IPS DF 6.9 (cell line): ENCODE data around the gene MCHR1.
A peak's percentile ranks its signal among the peaks of the same experiment; 100 is the strongest.

Experiments used
- DNase-seq: peaks from one replicate; pipeline ENCODE4 v3.0.0-alpha.2; 2013; ENCODE audit warnings: low read depth, low spot score
- H3K27ac ChIP-seq: one replicate; pipeline ENCODE4 v1.5.1; 2013; ENCODE audit warnings: low read length, control low read depth
- H3K27me3 ChIP-seq: 2 replicates; pipeline ENCODE4 v1.6.1; 2013; ENCODE audit warnings: mild to moderate bottlenecking, low read length; ENCODE audit not compliant: control insufficient read depth, insufficient read depth
- H3K36me3 ChIP-seq: 2 replicates; pipeline ENCODE4 v1.6.1; 2013; ENCODE audit warnings: low read length; ENCODE audit not compliant: control insufficient read depth, insufficient read depth
- H3K4me1 ChIP-seq: 2 replicates; pipeline ENCODE4 v1.6.1; 2013; ENCODE audit warnings: low read length; ENCODE audit not compliant: control insufficient read depth, insufficient read depth
- H3K4me3 ChIP-seq: 2 replicates; pipeline ENCODE4 v1.5.1; 2013; ENCODE audit warnings: mild to moderate bottlenecking, low read length
- H3K9me3 ChIP-seq: 2 replicates; pipeline ENCODE4 v1.6.1; 2013; ENCODE audit warnings: low read length, inconsistent platforms; ENCODE audit not compliant: control insufficient read depth, insufficient read depth
- WGBS: extraction: QIAGEN DNeasy Blood & Tissue Kit; methylation state at CpG from one replicate; pipeline ENCODE4 v1.1.7; 2013; ENCODE audit warnings: mixed read lengths, missing lambda C conversion rate; ENCODE audit not compliant: insufficient read length, insufficient coverage; 5-methylcytosine and 5-hydroxymethylcytosine counted together

The MCHR1 gene

DNA sequence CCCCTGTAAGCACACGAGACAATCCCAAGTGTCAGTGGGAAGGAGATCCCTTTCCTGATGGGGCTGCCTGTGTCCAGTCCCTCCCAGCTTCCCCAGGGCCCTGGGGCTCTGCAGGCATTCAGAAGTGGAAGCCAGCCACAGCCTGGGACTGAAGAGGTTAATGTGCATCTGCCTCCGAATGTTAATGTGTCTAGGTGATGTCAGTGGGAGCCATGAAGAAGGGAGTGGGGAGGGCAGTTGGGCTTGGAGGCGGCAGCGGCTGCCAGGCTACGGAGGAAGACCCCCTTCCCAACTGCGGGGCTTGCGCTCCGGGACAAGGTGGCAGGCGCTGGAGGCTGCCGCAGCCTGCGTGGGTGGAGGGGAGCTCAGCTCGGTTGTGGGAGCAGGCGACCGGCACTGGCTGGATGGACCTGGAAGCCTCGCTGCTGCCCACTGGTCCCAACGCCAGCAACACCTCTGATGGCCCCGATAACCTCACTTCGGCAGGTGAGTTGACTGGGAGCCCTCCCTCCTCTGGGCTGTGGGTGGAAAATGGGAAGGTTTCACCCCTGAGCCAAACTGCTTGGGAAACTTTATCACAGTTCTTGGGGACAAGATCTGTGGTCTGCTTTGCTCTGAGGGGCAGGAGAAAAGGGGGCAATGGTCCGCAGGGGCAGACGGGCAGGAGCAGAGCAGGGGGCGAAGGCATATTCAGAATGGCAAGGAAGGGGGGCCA lies at the start of gene MCHR1:
MCHR1 (plus strand) TSS at position 236 of the 715 bp plus-strand sequence; CDS start at position 405, 169 bp downstream.
- no peaks in the 10 kb centered on the region for H3K9me3 ChIP-seq
- WGBS, result no CpG with 5 or more reads among the region's 21 CpGs

GRCh38 chr22:40631925-40632324 lies 47.4 kb upstream of the MCHR1 start:
- no CpG with 5 or more reads among the region's 2 CpGs for WGBS
- Histone ChIP-seq H3K27me3 (no peaks in the 10 kb centered on the region), H3K9me3 (no peaks in the 10 kb centered on the region), H3K4me3 (no peak overlapping the region), H3K27ac (no peak overlapping the region), H3K4me1 (no peaks in the 10 kb centered on the region; the same call in 1 of the 2 replicates), H3K36me3 (no peaks in the 10 kb centered on the region)
- DNase-seq, result no peak

More for the DNA sequence above, at the start of gene MCHR1:
- Histone ChIP-seq H3K4me1 (peaks cover 7% of the 10 kb centered on the region), H3K27me3 (no peaks in the 10 kb centered on the region), H3K36me3 (no peaks in the 10 kb centered on the region), H3K4me3 (no peak within 1 kb of the TSS), H3K27ac (no peak within 1 kb of the TSS)
- no peak for DNase-seq

DNA sequence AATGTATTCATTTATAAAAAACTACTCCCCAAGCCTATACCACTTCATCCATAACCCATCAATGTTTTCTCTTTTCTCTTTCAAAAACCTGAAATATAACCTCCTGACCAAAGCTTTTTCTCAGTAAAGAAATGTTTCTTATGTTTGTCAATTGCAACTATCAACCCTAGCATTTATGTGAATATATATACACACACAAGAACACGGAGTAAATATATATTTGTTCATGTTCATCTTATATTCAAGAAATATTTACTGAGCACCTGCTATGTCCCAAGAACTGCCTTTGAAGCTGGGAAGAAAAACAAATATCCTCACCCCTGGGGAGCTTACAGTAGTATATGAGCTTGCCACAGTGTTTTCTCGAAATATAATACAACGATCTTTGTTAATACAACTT lies 46.2 kb upstream of the MCHR1 start:
- Histone ChIP-seq H3K9me3 (no peaks in the 10 kb centered on the region), H3K4me1 (no peaks in the 10 kb centered on the region; the same call in 1 of the 2 replicates), H3K27me3 (no peaks in the 10 kb centered on the region), H3K36me3 (no peaks in the 10 kb centered on the region), H3K27ac (no peak overlapping the region), H3K4me3 (no peak overlapping the region)
- 100% methylated on average over 2 of the region's 3 CpGs for WGBS
- no peak for DNase-seq

- no CpG with 5 or more reads among the region's 11 CpGs for WGBS
- Histone ChIP-seq H3K4me3 (no peak overlapping the region), H3K27me3 (no peaks in the 10 kb centered on the region), H3K9me3 (no peaks in the 10 kb centered on the region), H3K36me3 (no peaks in the 10 kb centered on the region), H3K27ac (no peak overlapping the region), H3K4me1 (no peaks in the 10 kb centered on the region; the same call in 1 of the 2 replicates)
- no peak for DNase-seq
These were observed 45.0 kb upstream of the MCHR1 start for GRCh38 chr22:40634119-40634903.

DNA sequence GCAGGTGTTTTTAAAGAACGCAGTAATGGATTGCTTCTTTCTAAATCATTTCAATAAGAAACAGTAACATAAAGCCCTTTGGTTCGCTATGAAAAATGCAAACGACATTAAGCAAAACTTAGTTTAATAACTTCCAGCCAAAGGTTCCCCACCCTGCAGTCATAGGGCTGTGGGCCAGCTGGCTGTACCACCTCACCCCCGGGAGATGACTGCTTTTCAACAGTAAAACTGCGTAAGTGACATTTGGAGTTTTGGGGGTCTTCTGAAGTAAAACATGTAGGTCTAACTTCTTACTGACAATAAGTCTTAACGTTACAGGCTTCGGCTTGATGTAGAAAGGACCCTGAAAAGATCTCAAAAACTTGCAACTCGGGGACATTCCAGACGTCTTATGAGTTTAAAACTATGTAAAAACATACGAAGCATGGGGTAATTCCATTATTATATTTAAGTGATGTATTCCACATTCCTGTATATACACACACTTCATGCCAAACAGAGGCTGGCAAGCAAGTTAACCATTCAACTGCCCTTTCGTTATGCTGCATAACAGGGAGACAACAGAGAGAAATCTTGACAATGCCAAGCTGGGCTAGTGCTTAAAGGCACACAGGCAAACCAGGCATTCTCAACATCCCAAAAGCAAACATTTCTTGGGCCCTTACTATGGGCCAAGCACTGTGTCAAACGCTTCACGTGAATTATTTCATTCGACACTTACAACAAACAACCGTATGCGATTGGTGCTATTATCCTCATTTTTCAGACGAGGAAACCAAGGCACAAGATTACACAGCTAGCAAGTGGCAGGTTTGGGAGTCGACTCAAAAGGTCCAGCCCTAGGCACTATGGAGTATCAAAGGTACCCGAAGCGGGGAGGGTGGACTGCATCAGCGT lies 44.0 kb upstream of the MCHR1 start:
- no peak for DNase-seq
- peak overlapping the region; percentile 99; the same call in 1 of the 2 replicates for H3K4me3 ChIP-seq
- no peaks in the 10 kb centered on the region; the same call in 1 of the 2 replicates for H3K4me1 ChIP-seq
- H3K36me3 ChIP-seq, result no peaks in the 10 kb centered on the region
- H3K27ac ChIP-seq, result no peak overlapping the region
- no peaks in the 10 kb centered on the region for H3K9me3 ChIP-seq
- no peaks in the 10 kb centered on the region for H3K27me3 ChIP-seq
- WGBS, result no CpG with 5 or more reads among the region's 21 CpGs

DNA sequence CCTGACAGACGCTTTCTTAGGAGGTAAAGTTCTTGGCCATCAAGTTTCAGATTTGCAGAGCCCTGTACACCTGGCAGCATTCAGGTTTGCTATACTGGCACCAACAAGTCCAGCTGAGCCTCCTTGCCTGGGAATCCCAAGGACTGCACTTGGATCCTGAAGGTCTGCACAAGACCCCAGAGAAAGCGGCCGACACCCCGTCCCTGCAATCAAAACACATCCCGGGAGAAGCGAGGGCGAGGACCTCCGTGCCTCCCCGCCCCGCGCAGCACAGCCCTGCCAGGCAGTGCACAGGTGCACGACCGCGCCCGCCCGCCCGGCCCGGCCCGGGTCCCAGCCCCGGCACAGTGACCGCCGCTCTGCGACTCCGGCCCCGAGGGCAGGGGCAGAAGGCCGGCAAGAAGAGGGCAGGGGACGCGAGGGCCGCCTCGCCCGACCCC lies 43.3 kb upstream of the MCHR1 start:
- H3K9me3 ChIP-seq, result no peaks in the 10 kb centered on the region
- no peaks in the 10 kb centered on the region for H3K36me3 ChIP-seq
- H3K4me1 ChIP-seq, result no peaks in the 10 kb centered on the region; the same call in 1 of the 2 replicates
- no peak for DNase-seq
- H3K27ac ChIP-seq, result no peak overlapping the region
- no CpG with 5 or more reads among the region's 31 CpGs for WGBS
- peak overlapping the region; percentile 99 for H3K4me3 ChIP-seq
- H3K27me3 ChIP-seq, result no peaks in the 10 kb centered on the region

DNA sequence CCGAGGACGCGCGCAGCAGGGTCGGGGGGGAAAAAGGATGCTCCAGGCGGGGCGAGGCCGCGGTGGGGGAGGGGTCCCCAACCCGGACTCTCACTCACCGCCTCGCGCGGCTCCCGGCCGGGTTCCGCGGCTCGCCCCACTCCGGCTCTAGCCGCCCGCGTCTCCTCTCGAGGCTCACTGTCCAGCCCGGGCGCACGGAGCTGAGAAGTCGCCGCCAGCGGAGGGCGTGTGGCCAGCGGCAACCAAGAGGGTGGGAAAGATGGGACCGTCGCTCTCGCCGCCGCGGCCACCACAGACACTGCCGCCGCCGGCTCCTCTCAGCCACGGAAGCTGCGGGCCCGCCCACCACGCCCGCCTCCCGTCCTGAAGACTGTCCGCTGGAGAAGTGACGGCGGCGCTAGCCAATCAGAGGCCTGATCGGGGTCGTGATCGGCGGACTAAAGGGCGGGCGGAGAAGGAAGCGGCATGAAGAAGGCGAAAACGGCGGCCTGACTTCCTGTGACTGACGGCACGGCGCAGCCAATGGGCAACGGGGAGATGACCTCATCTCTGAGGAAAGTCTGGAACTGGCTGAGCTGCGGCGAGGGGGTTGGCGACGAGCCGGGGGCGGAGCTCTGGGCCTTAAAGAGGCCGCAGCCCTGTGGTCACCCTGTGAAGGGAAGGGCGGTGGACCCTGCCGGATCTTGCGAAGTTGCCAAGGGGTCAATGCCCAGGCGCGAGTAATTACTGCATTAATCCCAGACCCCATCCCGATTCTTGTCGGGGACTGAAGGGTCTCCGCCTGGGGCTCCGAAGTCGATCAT lies 42.7 kb upstream of the MCHR1 start, which contains the start of gene MRTFA:
MRTFA (minus strand) TSS at position 340 of the 803 bp plus-strand sequence.
- no CpG with 5 or more reads among the region's 82 CpGs for WGBS
- Histone ChIP-seq H3K27ac (no peak within 1 kb of the TSS), H3K27me3 (no peaks in the 10 kb centered on the region), H3K4me1 (no peaks in the 10 kb centered on the region; the same call in 1 of the 2 replicates), H3K9me3 (no peaks in the 10 kb centered on the region), H3K4me3 (peak within 1 kb of the TSS; percentile 99), H3K36me3 (no peaks in the 10 kb centered on the region)
- DNase-seq, result peak; percentile 99

DNA sequence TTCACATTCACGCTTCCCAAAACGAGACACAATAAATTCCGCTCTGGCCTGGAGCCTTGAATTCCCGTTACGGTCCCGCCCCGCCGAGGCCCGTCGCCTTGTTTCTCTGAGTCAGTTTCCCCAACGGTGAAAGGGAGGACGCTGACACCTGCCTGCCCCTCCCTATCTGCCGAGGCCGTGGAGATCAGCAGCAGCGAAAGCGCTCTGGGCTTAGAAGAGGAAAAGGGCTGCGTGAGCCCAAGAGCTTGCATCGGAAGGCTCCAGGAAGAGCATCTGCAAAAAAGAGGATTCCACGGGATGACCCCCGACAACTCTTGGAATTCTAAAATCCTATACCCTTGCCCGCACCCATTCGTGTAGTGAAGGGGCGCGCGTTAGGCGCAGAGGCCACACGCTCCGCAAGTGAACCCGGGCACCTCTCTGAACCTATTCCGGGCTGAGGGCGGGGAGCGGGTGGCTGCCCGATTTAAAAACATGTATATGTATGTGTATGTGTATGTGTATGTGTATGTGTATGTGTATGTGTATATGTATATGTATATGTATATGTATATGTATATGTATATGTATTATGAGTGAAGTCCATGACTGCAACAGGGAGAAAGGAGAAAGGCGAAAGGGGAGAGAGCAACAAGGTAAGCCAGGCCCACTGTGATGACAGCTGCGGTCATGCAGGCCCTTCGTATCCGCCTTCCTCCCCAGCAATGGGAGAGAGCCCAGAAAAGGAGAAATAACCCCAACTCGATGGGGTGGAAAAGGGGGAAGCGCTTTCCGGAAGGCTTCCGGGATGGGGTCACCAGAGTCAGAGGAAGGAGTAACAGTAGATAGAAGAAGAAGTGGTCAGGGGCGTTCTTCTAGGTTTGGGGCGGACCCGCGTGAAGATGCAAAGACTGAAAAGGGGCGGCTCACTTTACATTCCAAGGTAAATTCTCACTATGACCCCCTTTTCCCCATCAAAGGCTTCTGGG lies 41.8 kb upstream of the MCHR1 start:
- no peaks in the 10 kb centered on the region for H3K36me3 ChIP-seq
- no peaks in the 10 kb centered on the region for H3K9me3 ChIP-seq
- no peaks in the 10 kb centered on the region for H3K27me3 ChIP-seq
- no peak for DNase-seq
- no peaks in the 10 kb centered on the region; the same call in 1 of the 2 replicates for H3K4me1 ChIP-seq
- H3K27ac ChIP-seq, result no peak overlapping the region
- no CpG with 5 or more reads among the region's 46 CpGs for WGBS
- H3K4me3 ChIP-seq, result peak overlapping the region; percentile 47; the same call in 1 of the 2 replicates

GRCh38 chr22:40638261-40638660 lies 41.0 kb upstream of the MCHR1 start:
- H3K4me3 ChIP-seq, result no peak overlapping the region
- WGBS, result no CpG with 5 or more reads among the region's 17 CpGs
- H3K36me3 ChIP-seq, result no peaks in the 10 kb centered on the region
- H3K4me1 ChIP-seq, result no peaks in the 10 kb centered on the region; the same call in 1 of the 2 replicates
- no peak overlapping the region for H3K27ac ChIP-seq
- H3K27me3 ChIP-seq, result no peaks in the 10 kb centered on the region
- no peak for DNase-seq
- no peaks in the 10 kb centered on the region for H3K9me3 ChIP-seq
